Fibroblast of villous mesenchyme (primary cell): ENCODE data around the gene CCNB1IP1. TPM values are rescaled to one million over a fixed set of nuclear protein-coding genes. Genes with fewer than 3 reads are reported as not detected.

ENCODE experiments used
- DNase-seq: peaks from one replicate; pipeline ENCODE4 v3.0.0-alpha.2; 2010; ENCODE audit warnings: low read depth
- H3K4me3 ChIP-seq: 2 replicates; pipeline ENCODE4 v1.5.1; 2011; ENCODE audit warnings: low read depth, mild to moderate bottlenecking, low read length
- CTCF ChIP-seq: IDR thresholded peaks from 2 replicates; pipeline ENCODE4 v1.5.1; 2012; ENCODE audit warnings: low read depth, mild to moderate bottlenecking, low read length; ENCODE audit not compliant: insufficient read depth
- total RNA-seq: library from RNA; depleted of rRNA; stranded (reverse); fragments of >200 nt; gene quantifications from 2 replicates; pipeline ENCODE4 v1.2.3, GENCODE V29; 2012

Gene CCNB1IP1
- 40.9 and 49.7 TPM in 2 replicates for total RNA-seq

GRCh38 chr14:20332788-20333493, at the start of gene CCNB1IP1:
Gene CCNB1IP1, minus strand, starts transcription at chr14:20333279. Its CDS starts 16,756 bp downstream, at chr14:20316523.
- H3K4me3 ChIP-seq = peak within 1 kb of the TSS; percentile 89
- TF ChIP-seq CTCF = no peak
- peak; percentile 92 for DNase-seq

GRCh38 chr14:20382526-20382925, 49.4 kb upstream of the CCNB1IP1 start:
- H3K4me3 ChIP-seq = no peak overlapping the region
- TF ChIP-seq CTCF = no peak
- DNase-seq = no peak

- DNase-seq = no peak
- TF ChIP-seq CTCF = no peak
- H3K4me3 ChIP-seq = no peak overlapping the region
Measured at GRCh38 chr14:20381341-20381740, 48.3 kb upstream of the CCNB1IP1 start.

- DNase-seq = no peak
- TF ChIP-seq CTCF = no peak
- H3K4me3 ChIP-seq = no peak overlapping the region
Measured at GRCh38 chr14:20380681-20381080, 47.6 kb upstream of the CCNB1IP1 start.

GRCh38 chr14:20379743-20380142, 46.7 kb upstream of the CCNB1IP1 start:
- no peak for TF ChIP-seq CTCF
- no peak for DNase-seq
- H3K4me3 ChIP-seq = no peak overlapping the region

GRCh38 chr14:20377171-20377570, 44.1 kb upstream of the CCNB1IP1 start:
- H3K4me3 ChIP-seq = no peak overlapping the region
- DNase-seq = no peak
- no peak for TF ChIP-seq CTCF
